HL-60 (cell line): ENCODE measurements around the gene METAP2.
"Not testable (repeated sequence)": the region's sequence is repeated elsewhere in the genome, so short reads cannot be mapped to it uniquely, and the experiment has no call there.

Experiments
- DNase-seq, 2 experiments: peaks; one replicate each; pipeline ENCODE4 v3.0.0-alpha.2; 2010 to 2020; ENCODE audit warnings: low read depth in 1 of 2, low spot score in 1 of 2
- H3K27ac ChIP-seq: fragments of 250-450 bp; sonication (Bioruptor Pico); replicated peaks from 2 replicates; pipeline ENCODE4 v1.5.1; 2020; ENCODE audit warnings: mild to moderate bottlenecking, moderate library complexity
- H3K27me3 ChIP-seq: fragments of 250-450 bp; sonication (Bioruptor Pico); 2 replicates; pipeline ENCODE4 v1.5.1; 2021; ENCODE audit warnings: mild to moderate bottlenecking, moderate library complexity; ENCODE audit not compliant: insufficient read depth, poor library complexity, severe bottlenecking
- H3K4me3 ChIP-seq: replicated peaks from 2 replicates; pipeline ENCODE4 v1.5.1; 2011; ENCODE audit warnings: mild to moderate bottlenecking, control low read depth, low read length; ENCODE audit not compliant: insufficient read depth
- GABPA ChIP-seq: IDR thresholded peaks from 2 replicates; pipeline ENCODE4 v1.6.1; 2012; ENCODE audit warnings: low read depth
- POLR2AphosphoS5 ChIP-seq: IDR thresholded peaks from 2 replicates; pipeline ENCODE4 v1.6.1; 2012; ENCODE audit warnings: low read depth
- SPI1 ChIP-seq: IDR thresholded peaks from 2 replicates; pipeline ENCODE4 v1.6.1; 2012; ENCODE audit warnings: low read depth, mild to moderate bottlenecking, borderline replicate concordance
- TF ChIP-seq, protein P1 (sequence below): IDR thresholded peaks from one replicate; pipeline ENCODE4 v1.5.1; 2011; ENCODE audit warnings: low read length, control low read depth, inconsistent platforms; ENCODE audit not compliant: insufficient read depth
- TF ChIP-seq, protein P2 (sequence below): IDR thresholded peaks from 2 replicates; pipeline ENCODE4 v1.6.1; 2012; ENCODE audit warnings: low read depth; ENCODE audit not compliant: insufficient replicate concordance

Gene METAP2

DNA sequence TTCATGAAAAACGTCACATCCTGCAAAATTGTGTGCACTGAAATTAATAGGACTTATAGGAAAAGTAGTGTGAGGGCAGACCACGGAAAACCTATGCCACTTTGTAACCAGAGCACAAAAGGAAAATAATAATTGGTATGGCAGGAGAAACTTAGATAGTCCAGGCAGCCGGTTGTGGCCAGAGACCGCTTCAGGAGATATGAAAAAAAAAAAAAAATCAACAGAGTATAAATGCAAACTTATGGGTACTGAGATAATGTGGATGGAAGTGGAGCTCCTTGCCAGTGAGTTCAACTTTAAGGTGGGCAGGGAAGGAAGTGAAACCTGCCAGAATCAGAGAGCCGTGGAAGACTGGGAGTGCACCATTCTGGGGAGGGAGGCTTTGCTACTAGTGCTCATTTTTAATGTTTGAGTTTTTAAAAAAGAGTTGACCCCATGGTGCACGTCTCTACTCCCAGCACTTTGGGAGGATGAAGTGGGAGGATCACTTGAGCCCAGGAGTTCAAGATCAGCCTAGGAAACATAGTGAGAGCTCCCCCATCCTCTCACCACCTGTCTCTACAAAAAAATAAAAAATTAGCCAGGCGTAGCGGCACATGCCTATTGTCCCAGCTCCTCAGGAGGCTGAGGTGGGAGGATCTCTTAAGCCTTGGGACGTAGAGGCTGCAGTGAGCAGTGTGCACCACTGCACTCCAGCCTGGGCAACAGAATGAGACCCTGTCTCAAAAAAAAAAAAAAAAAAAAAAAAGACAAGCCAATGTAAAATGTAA is 34.3 kb upstream of the METAP2 start:
- Histone ChIP-seq H3K27me3 (no peaks in the 10 kb centered on the region), H3K4me3 (no peak overlapping the region), H3K27ac (no peak overlapping the region)
- DNase-seq: no peak
- TF ChIP-seq, protein P1, sequence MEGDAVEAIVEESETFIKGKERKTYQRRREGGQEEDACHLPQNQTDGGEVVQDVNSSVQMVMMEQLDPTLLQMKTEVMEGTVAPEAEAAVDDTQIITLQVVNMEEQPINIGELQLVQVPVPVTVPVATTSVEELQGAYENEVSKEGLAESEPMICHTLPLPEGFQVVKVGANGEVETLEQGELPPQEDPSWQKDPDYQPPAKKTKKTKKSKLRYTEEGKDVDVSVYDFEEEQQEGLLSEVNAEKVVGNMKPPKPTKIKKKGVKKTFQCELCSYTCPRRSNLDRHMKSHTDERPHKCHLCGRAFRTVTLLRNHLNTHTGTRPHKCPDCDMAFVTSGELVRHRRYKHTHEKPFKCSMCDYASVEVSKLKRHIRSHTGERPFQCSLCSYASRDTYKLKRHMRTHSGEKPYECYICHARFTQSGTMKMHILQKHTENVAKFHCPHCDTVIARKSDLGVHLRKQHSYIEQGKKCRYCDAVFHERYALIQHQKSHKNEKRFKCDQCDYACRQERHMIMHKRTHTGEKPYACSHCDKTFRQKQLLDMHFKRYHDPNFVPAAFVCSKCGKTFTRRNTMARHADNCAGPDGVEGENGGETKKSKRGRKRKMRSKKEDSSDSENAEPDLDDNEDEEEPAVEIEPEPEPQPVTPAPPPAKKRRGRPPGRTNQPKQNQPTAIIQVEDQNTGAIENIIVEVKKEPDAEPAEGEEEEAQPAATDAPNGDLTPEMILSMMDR: no peak
- no peak for TF ChIP-seq GABPA
- TF ChIP-seq POLR2AphosphoS5: no peak
- TF ChIP-seq SPI1: no peak
- TF ChIP-seq, protein P2, sequence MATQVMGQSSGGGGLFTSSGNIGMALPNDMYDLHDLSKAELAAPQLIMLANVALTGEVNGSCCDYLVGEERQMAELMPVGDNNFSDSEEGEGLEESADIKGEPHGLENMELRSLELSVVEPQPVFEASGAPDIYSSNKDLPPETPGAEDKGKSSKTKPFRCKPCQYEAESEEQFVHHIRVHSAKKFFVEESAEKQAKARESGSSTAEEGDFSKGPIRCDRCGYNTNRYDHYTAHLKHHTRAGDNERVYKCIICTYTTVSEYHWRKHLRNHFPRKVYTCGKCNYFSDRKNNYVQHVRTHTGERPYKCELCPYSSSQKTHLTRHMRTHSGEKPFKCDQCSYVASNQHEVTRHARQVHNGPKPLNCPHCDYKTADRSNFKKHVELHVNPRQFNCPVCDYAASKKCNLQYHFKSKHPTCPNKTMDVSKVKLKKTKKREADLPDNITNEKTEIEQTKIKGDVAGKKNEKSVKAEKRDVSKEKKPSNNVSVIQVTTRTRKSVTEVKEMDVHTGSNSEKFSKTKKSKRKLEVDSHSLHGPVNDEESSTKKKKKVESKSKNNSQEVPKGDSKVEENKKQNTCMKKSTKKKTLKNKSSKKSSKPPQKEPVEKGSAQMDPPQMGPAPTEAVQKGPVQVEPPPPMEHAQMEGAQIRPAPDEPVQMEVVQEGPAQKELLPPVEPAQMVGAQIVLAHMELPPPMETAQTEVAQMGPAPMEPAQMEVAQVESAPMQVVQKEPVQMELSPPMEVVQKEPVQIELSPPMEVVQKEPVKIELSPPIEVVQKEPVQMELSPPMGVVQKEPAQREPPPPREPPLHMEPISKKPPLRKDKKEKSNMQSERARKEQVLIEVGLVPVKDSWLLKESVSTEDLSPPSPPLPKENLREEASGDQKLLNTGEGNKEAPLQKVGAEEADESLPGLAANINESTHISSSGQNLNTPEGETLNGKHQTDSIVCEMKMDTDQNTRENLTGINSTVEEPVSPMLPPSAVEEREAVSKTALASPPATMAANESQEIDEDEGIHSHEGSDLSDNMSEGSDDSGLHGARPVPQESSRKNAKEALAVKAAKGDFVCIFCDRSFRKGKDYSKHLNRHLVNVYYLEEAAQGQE: no peak

DNA sequence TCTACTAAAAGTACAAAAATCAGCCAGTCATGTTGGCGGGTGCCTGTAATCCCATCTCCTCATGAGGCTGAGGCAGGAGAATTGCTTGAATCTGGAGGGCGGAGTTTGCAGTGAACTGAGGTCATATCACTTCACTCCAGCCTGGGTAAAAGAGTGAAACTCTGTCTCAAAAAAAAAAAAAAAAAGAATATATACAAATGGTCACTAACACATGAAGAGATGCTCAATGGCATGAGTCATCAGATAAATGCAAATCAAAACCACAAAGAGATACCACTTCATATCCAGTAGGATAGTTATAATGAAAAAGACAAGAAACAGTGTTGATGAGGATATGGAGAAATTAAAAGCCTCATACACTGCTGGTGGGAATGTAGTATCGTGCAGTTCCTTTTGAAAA is 33.6 kb upstream of the METAP2 start:
- no peak overlapping the region for H3K27ac ChIP-seq
- no peaks in the 10 kb centered on the region for H3K27me3 ChIP-seq
- TF ChIP-seq, protein P1: no peak
- TF ChIP-seq, protein P2: no peak
- TF ChIP-seq GABPA: no peak
- no peak for TF ChIP-seq SPI1
- TF ChIP-seq POLR2AphosphoS5: no peak
- H3K4me3 ChIP-seq: no peak overlapping the region
- no peak for DNase-seq

DNA sequence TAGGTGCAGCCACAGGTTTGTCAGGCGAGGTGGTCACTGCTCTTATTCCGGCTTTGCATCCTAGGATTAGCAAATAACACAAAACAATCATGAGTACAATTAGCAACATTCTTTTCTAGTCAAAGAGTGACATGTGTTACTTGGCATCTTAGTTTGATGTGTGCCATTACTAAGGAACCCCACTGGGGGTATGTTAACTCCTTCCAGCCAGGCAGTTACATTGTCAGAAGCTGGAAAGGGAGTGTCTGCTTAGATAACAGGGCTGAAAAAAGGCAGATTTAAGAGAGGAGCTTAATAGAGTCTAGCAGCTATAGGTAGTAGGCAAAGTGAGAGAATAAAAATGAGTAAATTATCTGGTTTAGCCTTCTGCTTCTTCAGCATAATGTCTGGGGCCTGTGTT is 30.5 kb upstream of the METAP2 start:
- TF ChIP-seq, protein P2: no peak
- TF ChIP-seq POLR2AphosphoS5 (no peak), SPI1 (no peak), GABPA (no peak)
- TF ChIP-seq, protein P1: no peak
- DNase-seq: no peak
- Histone ChIP-seq H3K27ac (no peak overlapping the region), H3K27me3 (no peaks in the 10 kb centered on the region), H3K4me3 (no peak overlapping the region)

DNA sequence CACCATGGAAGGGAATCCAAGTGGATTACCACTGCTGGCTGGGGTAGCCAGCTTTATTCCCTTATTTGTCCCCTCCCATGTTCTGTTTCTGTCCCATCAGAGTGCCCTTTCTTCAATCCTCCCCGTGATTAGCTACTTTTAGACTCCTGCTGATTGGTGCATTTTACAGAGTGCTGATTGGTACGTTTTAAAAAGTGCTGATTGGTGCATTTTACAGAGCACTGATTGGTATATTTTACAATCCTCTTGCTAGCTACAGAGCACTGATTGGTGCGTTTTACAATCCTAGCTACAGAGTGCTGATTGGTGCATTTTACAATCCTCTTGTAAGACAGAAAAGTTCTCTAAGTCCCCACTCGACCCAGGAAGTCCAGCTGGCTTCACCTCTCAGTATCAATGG is 28.9 kb upstream of the METAP2 start:
- not testable (repeated sequence) for DNase-seq, H3K4me3 ChIP-seq, H3K27ac ChIP-seq, H3K27me3 ChIP-seq
